Mesenchymal stem cell (in vitro differentiated cells and primary cell): ENCODE results near the gene OPCML.

Source experiments
- DNase-seq: peaks from one replicate; pipeline ENCODE4 v3.0.0-alpha.2; 2013
- H2AFZ ChIP-seq: one replicate; pipeline ENCODE4 v1.6.1; 2013; ENCODE audit warnings: low read depth, mild to moderate bottlenecking, control low read depth, inconsistent platforms, low read length, moderate library complexity
- H2AK5ac ChIP-seq: 2 replicates; pipeline ENCODE4 v1.6.1; 2013; ENCODE audit warnings: low read length, moderate library complexity, mild to moderate bottlenecking, inconsistent platforms; ENCODE audit not compliant: severe bottlenecking
- H2BK120ac ChIP-seq: one replicate; pipeline ENCODE4 v1.6.1; 2013; ENCODE audit warnings: low read depth, mild to moderate bottlenecking, inconsistent platforms, low read length, moderate library complexity
- H2BK12ac ChIP-seq, 2 experiments: one replicate each; pipeline ENCODE4 v1.6.1; 2013; ENCODE audit warnings: inconsistent platforms in 2 of 2, low read length in 2 of 2, mild to moderate bottlenecking in 2 of 2, moderate library complexity in 2 of 2, control low read depth in 1 of 2
- H2BK15ac ChIP-seq: one replicate; pipeline ENCODE4 v1.6.1; 2013; ENCODE audit warnings: mild to moderate bottlenecking, low read depth, inconsistent platforms; ENCODE audit not compliant: poor library complexity, severe bottlenecking
- H2BK5ac ChIP-seq: 2 replicates; pipeline ENCODE4 v1.6.1; 2013; ENCODE audit warnings: low read depth, mild to moderate bottlenecking, low read length, control low read depth, inconsistent platforms; ENCODE audit not compliant: poor library complexity, severe bottlenecking
- H3K14ac ChIP-seq, 2 experiments: one replicate each; pipeline ENCODE4 v1.6.1; 2013; ENCODE audit warnings: inconsistent platforms in 2 of 2, low read length in 2 of 2, control low read depth in 1 of 2, mild to moderate bottlenecking in 1 of 2, moderate library complexity in 1 of 2
- H3K18ac ChIP-seq, 2 experiments: one replicate each; pipeline ENCODE4 v1.6.1; 2013; ENCODE audit warnings: inconsistent platforms in 2 of 2, low read length in 2 of 2, control low read depth in 1 of 2, low read depth in 1 of 2, mild to moderate bottlenecking in 1 of 2
- H3K23ac ChIP-seq, 2 experiments: one replicate each; pipeline ENCODE4 v1.6.1; 2013; ENCODE audit warnings: inconsistent platforms in 2 of 2, low read length in 2 of 2, mild to moderate bottlenecking in 2 of 2, moderate library complexity in 2 of 2, control low read depth in 1 of 2
- H3K27ac ChIP-seq: 2 replicates; pipeline ENCODE4 v1.5.1; 2013; ENCODE audit warnings: mild to moderate bottlenecking, moderate library complexity, low read length, control low read depth, inconsistent platforms; ENCODE audit not compliant: poor library complexity, severe bottlenecking
- H3K27me3 ChIP-seq, 2 experiments: 2 replicates each; pipeline versions ENCODE4 v1.6.1 to v1.7.0; 2013; ENCODE audit warnings: low read length in 2 of 2, mild to moderate bottlenecking in 2 of 2, moderate library complexity in 2 of 2, control low read depth in 1 of 2, inconsistent platforms in 1 of 2; ENCODE audit not compliant: control insufficient read depth in 1 of 2, insufficient read depth in 1 of 2
- H3K36me3 ChIP-seq, 2 experiments: 2 replicates each; pipeline versions ENCODE4 v1.6.1 to v1.7.0; 2013; ENCODE audit warnings: low read length in 2 of 2, control low read depth in 1 of 2, inconsistent platforms in 1 of 2, low read depth in 1 of 2, mild to moderate bottlenecking in 1 of 2; ENCODE audit not compliant: insufficient read depth in 2 of 2, control insufficient read depth in 1 of 2
- H3K4ac ChIP-seq, 2 experiments: one replicate each; pipeline ENCODE4 v1.6.1; 2013; ENCODE audit warnings: inconsistent platforms in 2 of 2, low read length in 2 of 2, mild to moderate bottlenecking in 2 of 2, moderate library complexity in 2 of 2, control low read depth in 1 of 2, low read depth in 1 of 2
- H3K4me1 ChIP-seq: 2 replicates; pipeline ENCODE4 v1.6.1; 2013; ENCODE audit warnings: low read depth, low read length, control low read depth; ENCODE audit not compliant: control insufficient read depth, insufficient read depth
- H3K4me2 ChIP-seq: 2 replicates; pipeline ENCODE4 v1.6.1; 2013; ENCODE audit warnings: low read length, mild to moderate bottlenecking, inconsistent platforms; ENCODE audit not compliant: poor library complexity, severe bottlenecking
- H3K4me3 ChIP-seq, 2 experiments: 2 replicates each; pipeline versions ENCODE4 v1.5.1 to v1.7.0; 2013; ENCODE audit warnings: low read length in 2 of 2, mild to moderate bottlenecking in 2 of 2, control low read depth in 1 of 2, low read depth in 1 of 2; ENCODE audit not compliant: insufficient read depth in 1 of 2
- H3K79me1 ChIP-seq: replicated peaks from 2 replicates; pipeline ENCODE4 v1.6.1; 2013; ENCODE audit warnings: mild to moderate bottlenecking, control low read depth, low read length, inconsistent platforms; ENCODE audit not compliant: poor library complexity, severe bottlenecking
- H3K9ac ChIP-seq: 2 replicates; pipeline ENCODE4 v1.7.0; 2013; ENCODE audit warnings: mild to moderate bottlenecking, low read length, moderate library complexity
- H3K9me3 ChIP-seq: 2 replicates; pipeline ENCODE4 v1.7.0; 2013; ENCODE audit warnings: mild to moderate bottlenecking, low read length; ENCODE audit not compliant: control insufficient read depth
- H4K8ac ChIP-seq: one replicate; pipeline ENCODE4 v1.6.1; 2013; ENCODE audit warnings: inconsistent platforms, mild to moderate bottlenecking, low read length, moderate library complexity
- H4K91ac ChIP-seq: one replicate; pipeline ENCODE4 v1.6.1; 2013; ENCODE audit warnings: mild to moderate bottlenecking, low read length, inconsistent platforms
- WGBS: methylation state at CpG from one replicate; pipeline ENCODE4 v1.1.7; 2013; ENCODE audit warnings: mixed read lengths; 5-methylcytosine and 5-hydroxymethylcytosine counted together

Gene OPCML

DNA sequence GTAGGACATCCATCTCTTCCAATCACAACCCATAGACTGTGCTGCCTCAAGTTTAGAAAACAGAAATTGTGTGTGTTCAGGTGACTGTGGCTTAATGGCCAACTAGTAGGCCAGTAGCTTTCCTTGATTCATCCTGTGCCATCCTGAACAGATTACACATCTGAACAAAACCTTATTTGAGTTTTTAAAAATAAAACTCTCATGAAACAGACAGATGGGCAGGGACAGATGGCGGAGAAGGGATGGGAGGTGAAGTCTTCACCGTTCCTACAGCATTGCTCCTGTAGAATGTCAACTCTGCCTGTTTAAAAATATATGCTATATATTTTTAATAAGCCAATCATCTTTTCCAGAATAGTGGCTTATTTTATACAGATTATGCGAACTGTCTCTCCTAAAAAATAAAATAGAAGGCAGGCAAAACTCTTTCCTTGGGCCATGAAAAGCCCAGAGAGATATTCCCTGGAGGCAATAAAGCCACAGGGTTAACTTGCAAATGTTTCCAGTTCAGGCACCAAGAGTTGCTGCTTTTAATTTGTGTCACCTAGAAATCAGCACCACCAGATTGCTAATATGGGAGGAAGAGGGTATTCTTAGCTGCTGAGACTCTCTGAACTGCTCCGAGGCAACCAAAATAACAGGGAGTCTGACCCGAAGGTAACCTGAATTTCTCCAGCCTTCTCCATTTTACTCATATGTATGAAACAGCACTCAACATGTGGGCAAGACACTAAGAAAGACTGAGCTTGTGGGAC, 861.2 kb downstream of the OPCML start:
- H3K79me1 ChIP-seq, result no peaks in the 10 kb centered on the region
- no peak overlapping the region for H4K91ac ChIP-seq
- no peak overlapping the region for H3K4me2 ChIP-seq
- H3K9ac ChIP-seq, result no peak overlapping the region
- no peak overlapping the region for H3K18ac ChIP-seq
- no peak overlapping the region for H3K27ac ChIP-seq
- H2BK15ac ChIP-seq, result no peak overlapping the region
- no peaks in the 10 kb centered on the region for H3K9me3 ChIP-seq
- H3K23ac ChIP-seq, result no peak overlapping the region
- no peaks in the 10 kb centered on the region for H3K27me3 ChIP-seq
- H2BK12ac ChIP-seq, result no peak overlapping the region
- H4K8ac ChIP-seq, result no peak overlapping the region
- no peaks in the 10 kb centered on the region for H3K36me3 ChIP-seq
- DNase-seq, result no peak
- no peak overlapping the region for H3K14ac ChIP-seq
- WGBS, result 94% methylated on average over 1 of the region's 5 CpGs
- no peak overlapping the region for H2BK5ac ChIP-seq
- H3K4me3 ChIP-seq, result no peak overlapping the region
- H2BK120ac ChIP-seq, result no peak overlapping the region
- no peak overlapping the region for H3K4ac ChIP-seq
- no peaks in the 10 kb centered on the region for H3K4me1 ChIP-seq
- no peak overlapping the region for H2AK5ac ChIP-seq
- no peak overlapping the region for H2AFZ ChIP-seq

- WGBS, result 98% methylated on average over 4 of the region's 5 CpGs
- no peak overlapping the region for H2BK15ac ChIP-seq
- no peak overlapping the region for H3K14ac ChIP-seq
- H3K23ac ChIP-seq, result no peak overlapping the region
- H3K27me3 ChIP-seq, result no peaks in the 10 kb centered on the region
- no peak overlapping the region for H3K27ac ChIP-seq
- H3K9me3 ChIP-seq, result no peaks in the 10 kb centered on the region
- no peak overlapping the region for H2BK5ac ChIP-seq
- H3K4ac ChIP-seq, result no peak overlapping the region
- no peak overlapping the region for H4K8ac ChIP-seq
- H3K4me1 ChIP-seq, result no peaks in the 10 kb centered on the region
- H2BK120ac ChIP-seq, result no peak overlapping the region
- H2BK12ac ChIP-seq, result no peak overlapping the region
- H3K4me2 ChIP-seq, result no peak overlapping the region
- H3K36me3 ChIP-seq, result no peaks in the 10 kb centered on the region
- DNase-seq, result no peak
- no peak overlapping the region for H3K4me3 ChIP-seq
- H4K91ac ChIP-seq, result no peak overlapping the region
- no peak overlapping the region for H2AK5ac ChIP-seq
- no peak overlapping the region for H2AFZ ChIP-seq
- H3K9ac ChIP-seq, result no peak overlapping the region
- no peak overlapping the region for H3K18ac ChIP-seq
- no peaks in the 10 kb centered on the region for H3K79me1 ChIP-seq
Measured at GRCh38 chr11:132669949-132670348, 862.4 kb downstream of the OPCML start.

DNA sequence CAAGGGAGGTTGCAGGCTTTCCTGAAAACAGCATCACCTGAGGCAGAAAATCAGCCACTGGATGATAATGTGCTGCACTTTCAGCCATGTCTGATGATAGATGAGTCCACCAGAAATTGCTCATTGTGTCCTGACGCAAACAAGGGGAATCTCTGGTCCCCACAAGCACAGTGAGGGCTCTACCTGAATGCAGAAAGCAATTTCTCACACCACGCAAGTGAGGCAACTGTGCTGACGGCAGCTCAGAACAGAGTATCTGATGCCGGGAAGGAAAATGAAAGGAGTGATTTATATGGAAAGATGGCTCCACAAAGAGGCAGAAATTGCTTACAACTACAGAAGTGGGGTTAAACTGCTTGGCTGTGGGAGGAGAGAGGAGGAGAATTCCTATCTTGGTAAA, 867.1 kb downstream of the OPCML start:
- H3K18ac ChIP-seq, result no peak overlapping the region
- no peak overlapping the region for H2AFZ ChIP-seq
- H3K79me1 ChIP-seq, result no peaks in the 10 kb centered on the region
- 85% methylated on average over 4 of the region's 4 CpGs for WGBS
- no peak overlapping the region for H2BK15ac ChIP-seq
- DNase-seq, result no peak
- no peak overlapping the region for H4K91ac ChIP-seq
- no peaks in the 10 kb centered on the region for H3K27me3 ChIP-seq
- no peak overlapping the region for H2BK12ac ChIP-seq
- H3K4me1 ChIP-seq, result no peaks in the 10 kb centered on the region
- peak overlapping the region; percentile 24 for H4K8ac ChIP-seq
- H3K9ac ChIP-seq, result no peak overlapping the region
- no peak overlapping the region for H2BK5ac ChIP-seq
- H3K23ac ChIP-seq, result no peak overlapping the region
- H3K4me3 ChIP-seq, result no peak overlapping the region
- peak overlapping the region in 1 of 2 experiments; percentile 2 for H3K4ac ChIP-seq
- no peak overlapping the region for H3K14ac ChIP-seq
- no peaks in the 10 kb centered on the region for H3K36me3 ChIP-seq
- no peak overlapping the region for H2BK120ac ChIP-seq
- no peaks in the 10 kb centered on the region for H3K9me3 ChIP-seq
- H3K4me2 ChIP-seq, result no peak overlapping the region
- no peak overlapping the region for H2AK5ac ChIP-seq
- no peak overlapping the region for H3K27ac ChIP-seq

GRCh38 chr11:132658696-132659095, 873.6 kb downstream of the OPCML start:
- H3K4me2 ChIP-seq, result no peak overlapping the region
- 57% methylated on average over 1 of the region's 2 CpGs for WGBS
- H3K27me3 ChIP-seq, result no peaks in the 10 kb centered on the region

More at GRCh38 chr11:132658696-132659095, 873.6 kb downstream of the OPCML start:
- Histone ChIP-seq H3K36me3 (no peaks in the 10 kb centered on the region), H2BK12ac (no peak overlapping the region), H2BK5ac (no peak overlapping the region), H3K4me1 (no peaks in the 10 kb centered on the region), H3K9me3 (no peaks in the 10 kb centered on the region), H3K79me1 (no peaks in the 10 kb centered on the region), H3K23ac (no peak overlapping the region), H3K4me3 (no peak overlapping the region), H3K4ac (no peak overlapping the region), H3K18ac (no peak overlapping the region), H2BK120ac (no peak overlapping the region), H4K91ac (no peak overlapping the region), H2AFZ (no peak overlapping the region), H3K27ac (no peak overlapping the region), H2BK15ac (no peak overlapping the region), H3K9ac (no peak overlapping the region), H3K14ac (no peak overlapping the region), H4K8ac (no peak overlapping the region), H2AK5ac (no peak overlapping the region)
- no peak for DNase-seq
